Activated naive CD4-positive, alpha-beta T cell treated with anti-CD3 and anti-CD28 coated beads, Interleukin-2, amount 50 U/mL, for 24 hours (primary cell): Measurements from ENCODE around the gene MACROD2.

Experiments used
- H3K27ac Mint-ChIP-seq: one replicate; pipeline ENCODE4 v1.8.0; 2021; ENCODE audit warnings: mild to moderate bottlenecking, mixed read lengths
- H3K27me3 Mint-ChIP-seq: one replicate; pipeline ENCODE4 v1.8.0; 2021; ENCODE audit warnings: mixed read lengths
- H3K36me3 Mint-ChIP-seq: one replicate; pipeline ENCODE4 v1.8.0; 2021; ENCODE audit warnings: mixed read lengths
- H3K4me1 Mint-ChIP-seq: one replicate; pipeline ENCODE4 v1.8.0; 2021; ENCODE audit warnings: mixed read lengths
- H3K4me3 Mint-ChIP-seq: one replicate; pipeline ENCODE4 v1.8.0; 2021; ENCODE audit warnings: mild to moderate bottlenecking, mixed read lengths
- H3K9me3 Mint-ChIP-seq: one replicate; pipeline ENCODE4 v1.8.0; 2021; ENCODE audit warnings: mixed read lengths

Gene MACROD2

GRCh38 chr20:15859061-15859460, 1863.7 kb downstream of the MACROD2 start:
- no peaks in the 10 kb centered on the region for H3K4me1 Mint-ChIP-seq
- H3K4me3 Mint-ChIP-seq, result no peak overlapping the region
- H3K9me3 Mint-ChIP-seq, result peaks cover 6% of the 10 kb centered on the region
- no peaks in the 10 kb centered on the region for H3K36me3 Mint-ChIP-seq
- H3K27me3 Mint-ChIP-seq, result no peaks in the 10 kb centered on the region
- no peak overlapping the region for H3K27ac Mint-ChIP-seq

GRCh38 chr20:15860850-15861249, 1865.5 kb downstream of the MACROD2 start:
- Mint-ChIP-seq H3K27me3 (no peaks in the 10 kb centered on the region), H3K4me1 (no peaks in the 10 kb centered on the region), H3K36me3 (no peaks in the 10 kb centered on the region), H3K4me3 (no peak overlapping the region), H3K27ac (no peak overlapping the region), H3K9me3 (peaks cover 6% of the 10 kb centered on the region)

- peaks cover 6% of the 10 kb centered on the region for H3K9me3 Mint-ChIP-seq
Measured at GRCh38 chr20:15862178-15862577, 1866.9 kb downstream of the MACROD2 start.

GRCh38 chr20:15863735-15864134, 1868.4 kb downstream of the MACROD2 start:
- H3K4me1 Mint-ChIP-seq, result no peaks in the 10 kb centered on the region
- no peak overlapping the region for H3K4me3 Mint-ChIP-seq
- no peaks in the 10 kb centered on the region for H3K36me3 Mint-ChIP-seq
- no peak overlapping the region for H3K27ac Mint-ChIP-seq
- no peaks in the 10 kb centered on the region for H3K27me3 Mint-ChIP-seq
- peaks cover 6% of the 10 kb centered on the region for H3K9me3 Mint-ChIP-seq

More at GRCh38 chr20:15862178-15862577, 1866.9 kb downstream of the MACROD2 start:
- H3K4me3 Mint-ChIP-seq, result no peak overlapping the region
- H3K27me3 Mint-ChIP-seq, result no peaks in the 10 kb centered on the region
- no peaks in the 10 kb centered on the region for H3K36me3 Mint-ChIP-seq
- no peak overlapping the region for H3K27ac Mint-ChIP-seq
- no peaks in the 10 kb centered on the region for H3K4me1 Mint-ChIP-seq

- Mint-ChIP-seq H3K27me3 (no peaks in the 10 kb centered on the region), H3K4me1 (no peaks in the 10 kb centered on the region), H3K4me3 (no peak overlapping the region), H3K36me3 (no peaks in the 10 kb centered on the region), H3K9me3 (peaks cover 6% of the 10 kb centered on the region), H3K27ac (no peak overlapping the region)
Measured at GRCh38 chr20:15865553-15865952, 1870.2 kb downstream of the MACROD2 start.

- Mint-ChIP-seq H3K27ac (no peak overlapping the region), H3K9me3 (peaks cover 6% of the 10 kb centered on the region), H3K36me3 (no peaks in the 10 kb centered on the region), H3K27me3 (no peaks in the 10 kb centered on the region), H3K4me3 (no peak overlapping the region), H3K4me1 (no peaks in the 10 kb centered on the region)
Measured at GRCh38 chr20:15866916-15867730, 1871.8 kb downstream of the MACROD2 start.

- no peak overlapping the region for H3K4me3 Mint-ChIP-seq
- no peaks in the 10 kb centered on the region for H3K4me1 Mint-ChIP-seq
- H3K27me3 Mint-ChIP-seq, result no peaks in the 10 kb centered on the region
- H3K36me3 Mint-ChIP-seq, result no peaks in the 10 kb centered on the region
- H3K27ac Mint-ChIP-seq, result no peak overlapping the region
- no peaks in the 10 kb centered on the region for H3K9me3 Mint-ChIP-seq
Measured at GRCh38 chr20:15867899-15868298, 1872.6 kb downstream of the MACROD2 start.

GRCh38 chr20:15875446-15875845, 1880.1 kb downstream of the MACROD2 start:
- Mint-ChIP-seq H3K27me3 (no peaks in the 10 kb centered on the region), H3K4me3 (no peak overlapping the region), H3K27ac (no peak overlapping the region), H3K4me1 (no peaks in the 10 kb centered on the region), H3K36me3 (no peaks in the 10 kb centered on the region), H3K9me3 (peaks cover 11% of the 10 kb centered on the region)

GRCh38 chr20:15882553-15882952, 1887.2 kb downstream of the MACROD2 start:
- Mint-ChIP-seq H3K27ac (no peak overlapping the region), H3K36me3 (no peaks in the 10 kb centered on the region), H3K4me1 (no peaks in the 10 kb centered on the region)

GRCh38 chr20:15886250-15886649, 1890.9 kb downstream of the MACROD2 start:
- Mint-ChIP-seq H3K27ac (no peak overlapping the region), H3K4me3 (no peak overlapping the region), H3K9me3 (no peaks in the 10 kb centered on the region), H3K36me3 (no peaks in the 10 kb centered on the region), H3K4me1 (no peaks in the 10 kb centered on the region), H3K27me3 (no peaks in the 10 kb centered on the region)

More at GRCh38 chr20:15882553-15882952, 1887.2 kb downstream of the MACROD2 start:
- Mint-ChIP-seq H3K27me3 (no peaks in the 10 kb centered on the region), H3K4me3 (no peak overlapping the region), H3K9me3 (no peaks in the 10 kb centered on the region)

- H3K36me3 Mint-ChIP-seq, result no peaks in the 10 kb centered on the region
- H3K9me3 Mint-ChIP-seq, result no peaks in the 10 kb centered on the region
- H3K4me3 Mint-ChIP-seq, result no peak overlapping the region
- no peaks in the 10 kb centered on the region for H3K27me3 Mint-ChIP-seq
- H3K4me1 Mint-ChIP-seq, result no peaks in the 10 kb centered on the region
- H3K27ac Mint-ChIP-seq, result no peak overlapping the region
Measured at GRCh38 chr20:15887387-15887786, 1892.1 kb downstream of the MACROD2 start.

- Mint-ChIP-seq H3K27me3 (no peaks in the 10 kb centered on the region), H3K4me1 (no peaks in the 10 kb centered on the region), H3K27ac (no peak overlapping the region), H3K9me3 (no peaks in the 10 kb centered on the region), H3K4me3 (no peak overlapping the region), H3K36me3 (no peaks in the 10 kb centered on the region)
Measured at GRCh38 chr20:15889061-15889460, 1893.7 kb downstream of the MACROD2 start.

GRCh38 chr20:15889514-15890256, 1894.4 kb downstream of the MACROD2 start:
- no peak overlapping the region for H3K27ac Mint-ChIP-seq
- H3K36me3 Mint-ChIP-seq, result no peaks in the 10 kb centered on the region
- no peaks in the 10 kb centered on the region for H3K9me3 Mint-ChIP-seq
- H3K27me3 Mint-ChIP-seq, result no peaks in the 10 kb centered on the region
- no peak overlapping the region for H3K4me3 Mint-ChIP-seq
- H3K4me1 Mint-ChIP-seq, result no peaks in the 10 kb centered on the region

GRCh38 chr20:15890407-15890982, 1895.2 kb downstream of the MACROD2 start:
- no peaks in the 10 kb centered on the region for H3K27me3 Mint-ChIP-seq
- H3K4me3 Mint-ChIP-seq, result no peak overlapping the region
- no peaks in the 10 kb centered on the region for H3K9me3 Mint-ChIP-seq
- no peaks in the 10 kb centered on the region for H3K36me3 Mint-ChIP-seq
- no peaks in the 10 kb centered on the region for H3K4me1 Mint-ChIP-seq
- no peak overlapping the region for H3K27ac Mint-ChIP-seq

- no peaks in the 10 kb centered on the region for H3K36me3 Mint-ChIP-seq
- H3K27me3 Mint-ChIP-seq, result peaks cover 1% of the 10 kb centered on the region
- H3K4me3 Mint-ChIP-seq, result no peak overlapping the region
- no peaks in the 10 kb centered on the region for H3K9me3 Mint-ChIP-seq
- no peaks in the 10 kb centered on the region for H3K4me1 Mint-ChIP-seq
- no peak overlapping the region for H3K27ac Mint-ChIP-seq
Measured at GRCh38 chr20:15895126-15895525, 1899.8 kb downstream of the MACROD2 start.

- H3K4me3 Mint-ChIP-seq, result no peak overlapping the region
- no peaks in the 10 kb centered on the region for H3K9me3 Mint-ChIP-seq
- H3K36me3 Mint-ChIP-seq, result no peaks in the 10 kb centered on the region
- H3K27ac Mint-ChIP-seq, result no peak overlapping the region
- peaks cover 1% of the 10 kb centered on the region for H3K27me3 Mint-ChIP-seq
- no peaks in the 10 kb centered on the region for H3K4me1 Mint-ChIP-seq
Measured at GRCh38 chr20:15895560-15896084, 1900.3 kb downstream of the MACROD2 start.
